ENCODE results near the gene RPS6KA2.

GRCh38 chr6:166534658-166535406 is 92.2 kb downstream of the RPS6KA2 start:
- TF ChIP-seq CTCF (IDR thresholded peaks at IDR 0.05; ENCODE audit: insufficient read depth, low read length), result no peak
- no peak for TF ChIP-seq POLR2AphosphoS5 (IDR thresholded peaks at IDR 0.05; ENCODE audit: low read depth)
- no peak for TF ChIP-seq GABPA (IDR thresholded peaks at IDR 0.05; ENCODE audit: low read depth)
- no peak for TF ChIP-seq REST (IDR thresholded peaks at IDR 0.05; ENCODE audit: insufficient replicate concordance, low read depth)

All from HL-60 (cell line).